GM12878 (cell line): ENCODE results near the gene NUP35. TPM values are rescaled to one million over a fixed set of nuclear protein-coding genes. Genes with fewer than 3 reads are reported as not detected.

Source experiments
- ATAC-seq: fragments of 200-7000 bp; cut with Tn5 transposase; 3 replicates; pipeline ENCODE4 v1.9.1; 2020; ENCODE audit warnings: mild to moderate bottlenecking, moderate library complexity
- BruUV-seq: library from RNA; stranded (reverse); fragments of 400-500 nt; replicated peaks from 2 replicates; lab custom pipeline; 2021; lab: Mats Ljungman, UMichigan
- CTCF ChIA-PET: fragments of 300-600 bp; sonication (Branson Sonifier 250); formaldehyde crosslinking; extraction: SDS; loops from one replicate; lab custom pipeline; 2021; ENCODE audit warnings: inconsistent platforms; lab: Yijun Ruan, JAX
- POLR2A ChIA-PET: fragments of 350-600 bp; formaldehyde crosslinking; extraction: SDS; loops from one replicate; lab custom pipeline; 2021; ENCODE audit warnings: inconsistent platforms; lab: Charles Lee
- RAD21 ChIA-PET: fragments of 300-600 bp; sonication (Branson Sonifier 250); formaldehyde crosslinking; loops from one replicate; lab custom pipeline; 2023; ENCODE audit warnings: antibody characterized with exemption; ENCODE audit not compliant: unreplicated experiment; lab: Charles Lee
- SMC1A ChIA-PET: fragments of 300-600 bp; sonication (Branson Sonifier 250); formaldehyde crosslinking; loops from one replicate; lab custom pipeline; 2023; ENCODE audit not compliant: unreplicated experiment, uncharacterized antibody; lab: Charles Lee
- DNase-seq: peaks from one replicate; pipeline ENCODE4 v3.0.0-alpha.2; 2011; ENCODE audit warnings: low read depth, low spot score
- FAIRE-seq: peaks from 3 replicates; lab custom pipeline; 2011; peaks lifted over from hg19 to GRCh38; lab: Jason Lieb, UNC
- H2AFZ ChIP-seq: 2 replicates; pipeline ENCODE4 v1.6.0; 2011; ENCODE audit warnings: low read depth, low read length, control low read depth; ENCODE audit not compliant: control insufficient read depth
- H3K27ac ChIP-seq: 2 replicates; pipeline ENCODE4 v1.5.1; 2011; ENCODE audit warnings: control low read depth; ENCODE audit not compliant: control insufficient read depth, insufficient read depth
- H3K27me3 ChIP-seq, 2 experiments: replicated peaks in 1 of 2; 2 replicates each; pipeline versions ENCODE4 v1.6.0 to v1.6.1; 2011; ENCODE audit warnings: low read length in 1 of 2; ENCODE audit not compliant: control insufficient read depth in 2 of 2, insufficient read depth in 2 of 2
- H3K36me3 ChIP-seq, 2 experiments: 2 replicates each; pipeline ENCODE4 v1.5.1; 2011; ENCODE audit warnings: low read length in 1 of 2; ENCODE audit not compliant: control insufficient read depth in 2 of 2, insufficient read depth in 2 of 2
- H3K4me1 ChIP-seq: 2 replicates; pipeline ENCODE4 v1.6.1; 2011; ENCODE audit warnings: mild to moderate bottlenecking, low read length, moderate library complexity, mixed read lengths; ENCODE audit not compliant: control insufficient read depth, insufficient read depth
- H3K4me2 ChIP-seq: 2 replicates; pipeline ENCODE4 v1.6.0; 2011; ENCODE audit warnings: control low read depth; ENCODE audit not compliant: control insufficient read depth, insufficient read depth
- H3K4me3 ChIP-seq: fragments of 200-600 bp; sonication (generic); 2 replicates; pipeline ENCODE4 v1.5.1; 2016
- H3K79me2 ChIP-seq: 2 replicates; pipeline ENCODE4 v1.6.0; 2011; ENCODE audit warnings: low read length; ENCODE audit not compliant: control insufficient read depth, insufficient read depth
- H3K9ac ChIP-seq: 2 replicates; pipeline ENCODE4 v1.8.0; 2011; ENCODE audit warnings: low read length, control low read depth, mixed read lengths; ENCODE audit not compliant: control insufficient read depth, insufficient read depth
- H3K9me3 ChIP-seq: replicated peaks from 3 replicates; pipeline ENCODE4 v1.5.1; 2011; ENCODE audit warnings: mild to moderate bottlenecking, low read length; ENCODE audit not compliant: control insufficient read depth, insufficient read depth
- H4K20me1 ChIP-seq: 2 replicates; pipeline ENCODE4 v1.6.0; 2011; ENCODE audit not compliant: control insufficient read depth, insufficient read depth
- CREB1 ChIP-seq: IDR thresholded peaks from 2 replicates; pipeline ENCODE4 v1.6.1; 2012; ENCODE audit warnings: low read depth, mild to moderate bottlenecking, inconsistent platforms
- EP300 ChIP-seq, 2 experiments: fragments of 150-350 bp in 1 of 2; IDR thresholded peaks; 2 replicates each; pipeline ENCODE4 v1.6.1; 2011 to 2012; ENCODE audit warnings: low read depth in 2 of 2, low read length in 2 of 2, borderline replicate concordance in 1 of 2, improper control_type of control experiment in 1 of 2, inconsistent platforms in 1 of 2; ENCODE audit not compliant: control insufficient read depth in 1 of 2
- KAT2A ChIP-seq: conservative IDR thresholded peaks from 2 replicates; pipeline ENCODE4 v1.6.1; 2011; ENCODE audit warnings: low read depth, low read length; ENCODE audit not compliant: control insufficient read depth
- SUZ12 ChIP-seq: fragments of 200-600 bp; sonication (generic); IDR thresholded peaks from one replicate; pipeline ENCODE4 v1.6.1; 2018; ENCODE audit warnings: antibody characterized with exemption, mild to moderate bottlenecking; ENCODE audit not compliant: unreplicated experiment
- ZZZ3 ChIP-seq: IDR thresholded peaks from 2 replicates; pipeline ENCODE4 v1.6.1; 2011; ENCODE audit warnings: low read depth; ENCODE audit not compliant: control insufficient read depth, insufficient read length
- WGBS: methylation state at CpG from one replicate; pipeline ENCODE4 v1.1.6; 2016; ENCODE audit warnings: low lambda C conversion rate; ENCODE audit not compliant: insufficient replicate concordance, insufficient coverage; ENCODE audit errors: missing lambda C conversion rate; 5-methylcytosine and 5-hydroxymethylcytosine counted together
- in situ Hi-C: fragments of 300-500 bp; cut with MboI; formaldehyde crosslinking; loops from 9 replicates; pipeline ENCODE4 v1.14.3; 2018; ENCODE audit warnings: mixed read lengths
- intact Hi-C: fragments of 100-400 bp; cut with micrococcal nuclease; formaldehyde crosslinking; loops from one replicate; pipeline ENCODE4 v1.14.2; 2022; ENCODE audit not compliant: unreplicated experiment
- polyA plus RNA-seq, 11 experiments: library from polyadenylated mRNA; depleted of rRNA in 4 of 11; unstranded in 6 of 11; stranded (reverse) in 5 of 11; fragments of >200 nt; fragmentation: Nextera tagmentation in 4 of 11; fragmentation: Illumina TruSeq in 1 of 11; extraction: Ambion mirVana in 4 of 11; extraction: Trizol in 1 of 11; gene quantifications; 1 replicate in 1 of 11; 2 replicates in 10 of 11; pipeline versions ENCODE4 v1.2.1 to v1.2.3, GENCODE V29; 2011 to 2016; ENCODE audit warnings: inconsistent platforms in 2 of 11, missing spikeins in 2 of 11, low read depth in 1 of 11
- total RNA-seq, 4 experiments: library from RNA; depleted of rRNA in 3 of 4; stranded (reverse); fragments of >200 nt in 3 of 4; fragmentation: Illumina TruSeq in 1 of 4; extraction: Trizol in 1 of 4; gene quantifications; 2 replicates each; pipeline versions ENCODE4 v1.2.1 to v1.2.3, GENCODE V29; 2013 to 2021
- TF ChIP-seq, protein P1 (sequence below): fragments of 450-650 bp; formaldehyde crosslinking; IDR thresholded peaks from 2 replicates; pipeline ENCODE4 v1.5.0; 2022; ENCODE audit warnings: mild to moderate bottlenecking, missing genetic modification characterization
- TF ChIP-seq, protein P2 (sequence below): fragments of 450-650 bp; IDR thresholded peaks from 2 replicates; pipeline ENCODE4 v1.6.1; 2014; ENCODE audit warnings: mild to moderate bottlenecking
- TF ChIP-seq, protein P3 (sequence below): fragments of 150-350 bp; IDR thresholded peaks from 2 replicates; pipeline ENCODE4 v1.6.1; 2016; ENCODE audit warnings: low read depth, low read length

The NUP35 gene
- total and polyA plus RNA-seq, 10 of the 15 experiments (the other 5 are each of a cell fraction or from before 2014, with no cell fraction given) = 21.4 to 57.3 (median 30.7) TPM

DNA sequence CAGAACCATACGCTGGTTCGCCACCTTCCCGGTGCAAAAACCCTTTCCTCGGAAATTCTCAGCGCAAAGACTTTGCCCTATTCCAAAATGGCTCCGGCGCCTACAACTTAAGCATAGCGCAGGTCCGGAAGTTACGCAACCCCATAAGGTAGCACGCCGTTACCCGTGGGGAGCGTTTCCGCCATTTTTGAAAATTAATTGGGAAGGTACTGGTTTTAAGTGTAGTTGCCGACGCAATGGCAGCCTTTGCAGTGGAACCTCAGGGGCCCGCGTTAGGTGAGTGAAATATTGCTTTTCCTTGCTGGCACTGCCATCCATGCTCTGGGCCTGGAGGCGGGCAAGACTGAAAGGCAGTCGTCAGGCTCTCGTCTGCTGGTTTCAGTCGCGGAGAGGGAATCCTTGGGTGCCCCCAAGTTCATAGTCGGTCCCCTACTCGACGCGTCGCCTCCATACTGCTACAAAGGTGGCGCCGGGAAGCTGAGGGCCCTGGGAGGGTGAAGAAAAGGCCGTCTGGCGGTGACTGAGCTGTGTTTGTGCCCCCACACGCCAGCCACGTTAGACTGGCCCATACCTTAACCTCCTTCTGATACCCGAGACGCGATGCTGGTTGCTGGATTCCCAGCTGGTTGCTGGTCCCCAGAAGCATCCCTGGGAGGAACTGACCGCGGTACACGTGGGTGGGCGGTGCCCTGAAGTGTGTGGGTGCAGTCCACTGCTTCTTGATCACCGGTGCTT lies at the start of gene NUP35 (continued):
- TF ChIP-seq, protein P1, sequence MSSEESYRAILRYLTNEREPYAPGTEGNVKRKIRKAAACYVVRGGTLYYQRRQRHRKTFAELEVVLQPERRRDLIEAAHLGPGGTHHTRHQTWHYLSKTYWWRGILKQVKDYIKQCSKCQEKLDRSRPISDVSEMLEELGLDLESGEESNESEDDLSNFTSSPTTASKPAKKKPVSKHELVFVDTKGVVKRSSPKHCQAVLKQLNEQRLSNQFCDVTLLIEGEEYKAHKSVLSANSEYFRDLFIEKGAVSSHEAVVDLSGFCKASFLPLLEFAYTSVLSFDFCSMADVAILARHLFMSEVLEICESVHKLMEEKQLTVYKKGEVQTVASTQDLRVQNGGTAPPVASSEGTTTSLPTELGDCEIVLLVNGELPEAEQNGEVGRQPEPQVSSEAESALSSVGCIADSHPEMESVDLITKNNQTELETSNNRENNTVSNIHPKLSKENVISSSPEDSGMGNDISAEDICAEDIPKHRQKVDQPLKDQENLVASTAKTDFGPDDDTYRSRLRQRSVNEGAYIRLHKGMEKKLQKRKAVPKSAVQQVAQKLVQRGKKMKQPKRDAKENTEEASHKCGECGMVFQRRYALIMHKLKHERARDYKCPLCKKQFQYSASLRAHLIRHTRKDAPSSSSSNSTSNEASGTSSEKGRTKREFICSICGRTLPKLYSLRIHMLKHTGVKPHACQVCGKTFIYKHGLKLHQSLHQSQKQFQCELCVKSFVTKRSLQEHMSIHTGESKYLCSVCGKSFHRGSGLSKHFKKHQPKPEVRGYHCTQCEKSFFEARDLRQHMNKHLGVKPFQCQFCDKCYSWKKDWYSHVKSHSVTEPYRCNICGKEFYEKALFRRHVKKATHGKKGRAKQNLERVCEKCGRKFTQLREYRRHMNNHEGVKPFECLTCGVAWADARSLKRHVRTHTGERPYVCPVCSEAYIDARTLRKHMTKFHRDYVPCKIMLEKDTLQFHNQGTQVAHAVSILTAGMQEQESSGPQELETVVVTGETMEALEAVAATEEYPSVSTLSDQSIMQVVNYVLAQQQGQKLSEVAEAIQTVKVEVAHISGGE (CRISPR knock-in tag) = no peak

DNA sequence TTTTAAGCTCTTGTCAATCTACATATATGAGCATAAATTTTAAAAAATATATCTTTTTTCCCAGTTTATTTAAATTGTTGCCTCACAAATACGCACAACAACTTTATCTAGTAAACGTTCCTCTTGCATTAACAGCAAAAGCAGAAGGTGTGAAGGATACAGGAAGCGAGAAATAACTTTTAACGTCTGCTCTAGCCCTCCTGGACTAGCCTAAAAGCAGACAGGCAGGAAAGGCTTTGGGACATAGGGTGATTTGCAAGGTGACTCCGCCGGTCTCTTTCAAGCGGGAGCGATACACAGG lies 46.1 kb upstream of the NUP35 start:
- Histone ChIP-seq H3K9me3 (no peaks in the 10 kb centered on the region), H3K4me1 (no peaks in the 10 kb centered on the region), H4K20me1 (no peaks in the 10 kb centered on the region), H3K4me2 (peak overlapping the region; percentile 86), H3K36me3 (no peaks in the 10 kb centered on the region), H2AFZ (peak overlapping the region; percentile 87), H3K79me2 (no peaks in the 10 kb centered on the region), H3K4me3 (peak overlapping the region; percentile 82), H3K27ac (no peak overlapping the region), H3K27me3 (no peaks in the 10 kb centered on the region; a peak in 1 of 4 replicates), H3K9ac (peak overlapping the region; percentile 57)
- no TSS peak for BruUV-seq
- ChIA-PET CTCF (interaction anchor here (1.2 to 1.6 kb wide), 5 partner anchors 11 to 39 kb away, joined by 3 to 6 read pairs (median 5); no protein-coding TSS in a partner anchor), SMC1A (interaction anchor here (1.2 to 2.6 kb wide), 4 partner anchors 11 to 49 kb away, joined by 4 to 11 read pairs (median 5); no protein-coding TSS in a partner anchor), POLR2A (interaction anchor here (1.7 kb wide), 1 partner anchor 47 kb away, joined by 4 read pairs; no protein-coding TSS in a partner anchor), RAD21 (no interaction called here)
- ATAC-seq (no peak), DNase-seq (no peak), FAIRE-seq (no peak)
- intact Hi-C loops = no loop called here
- in situ Hi-C loops = no loop called here
- WGBS = 2% methylated on average over 8 of the region's 8 CpGs
- TF ChIP-seq, protein P2, sequence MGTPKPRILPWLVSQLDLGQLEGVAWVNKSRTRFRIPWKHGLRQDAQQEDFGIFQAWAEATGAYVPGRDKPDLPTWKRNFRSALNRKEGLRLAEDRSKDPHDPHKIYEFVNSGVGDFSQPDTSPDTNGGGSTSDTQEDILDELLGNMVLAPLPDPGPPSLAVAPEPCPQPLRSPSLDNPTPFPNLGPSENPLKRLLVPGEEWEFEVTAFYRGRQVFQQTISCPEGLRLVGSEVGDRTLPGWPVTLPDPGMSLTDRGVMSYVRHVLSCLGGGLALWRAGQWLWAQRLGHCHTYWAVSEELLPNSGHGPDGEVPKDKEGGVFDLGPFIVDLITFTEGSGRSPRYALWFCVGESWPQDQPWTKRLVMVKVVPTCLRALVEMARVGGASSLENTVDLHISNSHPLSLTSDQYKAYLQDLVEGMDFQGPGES = no peak
- TF ChIP-seq SUZ12 (no peak), CREB1 (no peak), KAT2A (no peak), EP300 (IDR thresholded peaks at IDR 0.05; ENCODE audit: borderline replicate concordance in 1 of 2, control insufficient read depth in 1 of 2, low read depth in 2 of 2, low read length in 2 of 2) (0 out of 4 replicates have a peak, but pooled peaks of 1 of the 2 experiments have one; percentile 5), ZZZ3 (no peak)
- TF ChIP-seq, protein P3, sequence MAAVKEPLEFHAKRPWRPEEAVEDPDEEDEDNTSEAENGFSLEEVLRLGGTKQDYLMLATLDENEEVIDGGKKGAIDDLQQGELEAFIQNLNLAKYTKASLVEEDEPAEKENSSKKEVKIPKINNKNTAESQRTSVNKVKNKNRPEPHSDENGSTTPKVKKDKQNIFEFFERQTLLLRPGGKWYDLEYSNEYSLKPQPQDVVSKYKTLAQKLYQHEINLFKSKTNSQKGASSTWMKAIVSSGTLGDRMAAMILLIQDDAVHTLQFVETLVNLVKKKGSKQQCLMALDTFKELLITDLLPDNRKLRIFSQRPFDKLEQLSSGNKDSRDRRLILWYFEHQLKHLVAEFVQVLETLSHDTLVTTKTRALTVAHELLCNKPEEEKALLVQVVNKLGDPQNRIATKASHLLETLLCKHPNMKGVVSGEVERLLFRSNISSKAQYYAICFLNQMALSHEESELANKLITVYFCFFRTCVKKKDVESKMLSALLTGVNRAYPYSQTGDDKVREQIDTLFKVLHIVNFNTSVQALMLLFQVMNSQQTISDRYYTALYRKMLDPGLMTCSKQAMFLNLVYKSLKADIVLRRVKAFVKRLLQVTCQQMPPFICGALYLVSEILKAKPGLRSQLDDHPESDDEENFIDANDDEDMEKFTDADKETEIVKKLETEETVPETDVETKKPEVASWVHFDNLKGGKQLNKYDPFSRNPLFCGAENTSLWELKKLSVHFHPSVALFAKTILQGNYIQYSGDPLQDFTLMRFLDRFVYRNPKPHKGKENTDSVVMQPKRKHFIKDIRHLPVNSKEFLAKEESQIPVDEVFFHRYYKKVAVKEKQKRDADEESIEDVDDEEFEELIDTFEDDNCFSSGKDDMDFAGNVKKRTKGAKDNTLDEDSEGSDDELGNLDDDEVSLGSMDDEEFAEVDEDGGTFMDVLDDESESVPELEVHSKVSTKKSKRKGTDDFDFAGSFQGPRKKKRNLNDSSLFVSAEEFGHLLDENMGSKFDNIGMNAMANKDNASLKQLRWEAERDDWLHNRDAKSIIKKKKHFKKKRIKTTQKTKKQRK = no peak
